Measurements from ENCODE around the gene SIMC1. TPM values are rescaled to one million over a fixed set of nuclear protein-coding genes. Genes with fewer than 3 reads are reported as not detected.
"Not testable (repeated sequence)": the region's sequence is repeated elsewhere in the genome, so short reads cannot be mapped to it uniquely, and the experiment has no call there.

Gene SIMC1
- total RNA-seq, 1 experiment from 2014 or later: 19.7 TPM

- CTCF ChIA-PET: no interaction called here
- Histone ChIP-seq H3K27me3 (ENCODE audit: insufficient read depth, low read length) (no peaks in the 10 kb centered on the region), H3K79me2 (ENCODE audit: insufficient read depth, low read length) (no peaks in the 10 kb centered on the region), H2AFZ (ENCODE audit: low read depth, low read length, poor library complexity, severe bottlenecking) (no peak overlapping the region), H4K20me1 (ENCODE audit: insufficient read depth) (no peaks in the 10 kb centered on the region), H3K4me3 (replicated peaks in 1 of 2; ENCODE audit: low read depth in 1 of 2, low read length in 2 of 2) (no peak overlapping the region), H3K36me3 (ENCODE audit: control insufficient read depth in 1 of 2, insufficient read depth in 2 of 2, low read length in 2 of 2) (no peaks in the 10 kb centered on the region), H3K9ac (ENCODE audit: low read length) (no peak overlapping the region), H3K9me3 (ENCODE audit: control insufficient read depth in 1 of 2, insufficient read depth in 1 of 2, low read depth in 1 of 2, low read length in 2 of 2) (no peaks in the 10 kb centered on the region), H3K9me2 (ENCODE audit: insufficient read depth) (no peaks in the 10 kb centered on the region), H3K27ac (ENCODE audit: low read depth, low read length) (no peak overlapping the region), H3K4me2 (ENCODE audit: low read length) (no peak overlapping the region), H3K4me1 (ENCODE audit: control insufficient read depth in 1 of 2, insufficient read depth in 2 of 2, low read length in 2 of 2) (no peaks in the 10 kb centered on the region)
- RAD21 ChIA-PET (ENCODE audit: low non-redundant PET in 1 of 2, low total read pairs in 2 of 2, uncharacterized antibody in 2 of 2, unreplicated experiment in 2 of 2): no interaction called here
- no TSS peak for BruUV-seq (replicated peaks)
- no peak for DNase-seq (ENCODE audit: low read depth, low spot score)
- no peak for ATAC-seq
- POLR2A ChIA-PET: no interaction called here
- intact Hi-C loops (cut with micrococcal nuclease): no loop called here
- TF ChIP-seq ELF1 (IDR thresholded peaks at IDR 0.05; ENCODE audit: borderline replicate concordance, low read depth) (no peak), TCF7L2 (IDR thresholded peaks at IDR 0.05; ENCODE audit: borderline replicate concordance, extremely low read depth, insufficient read depth, insufficient read length) (no peak), SP1 (IDR thresholded peaks at IDR 0.05; ENCODE audit: low read depth) (no peak), ZNF274 (IDR thresholded peaks at IDR 0.05; ENCODE audit: low read depth, low read length) (no peak), POLR2AphosphoS5 (IDR thresholded peaks at IDR 0.05; ENCODE audit: low read depth, low read length) (no peak), YY1 (IDR thresholded peaks at IDR 0.05; ENCODE audit: extremely low read depth, insufficient replicate concordance, low read depth, low read length) (no peak), EZH2phosphoT487 (IDR thresholded peaks at IDR 0.05; ENCODE audit: borderline replicate concordance) (no peak), EZH2 (IDR thresholded peaks at IDR 0.05) (no peak), ZFX (IDR thresholded peaks at IDR 0.05) (no peak), SIN3A (IDR thresholded peaks at IDR 0.05; ENCODE audit: low read depth) (no peak), JUND (IDR thresholded peaks at IDR 0.05) (no peak), RAD21 (IDR thresholded peaks at IDR 0.05; ENCODE audit: low read depth) (no peak)
- TF ChIP-seq, protein P1, sequence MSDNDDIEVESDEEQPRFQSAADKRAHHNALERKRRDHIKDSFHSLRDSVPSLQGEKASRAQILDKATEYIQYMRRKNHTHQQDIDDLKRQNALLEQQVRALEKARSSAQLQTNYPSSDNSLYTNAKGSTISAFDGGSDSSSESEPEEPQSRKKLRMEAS (IDR thresholded peaks at IDR 0.05): no peak
- TF ChIP-seq, protein P2, sequence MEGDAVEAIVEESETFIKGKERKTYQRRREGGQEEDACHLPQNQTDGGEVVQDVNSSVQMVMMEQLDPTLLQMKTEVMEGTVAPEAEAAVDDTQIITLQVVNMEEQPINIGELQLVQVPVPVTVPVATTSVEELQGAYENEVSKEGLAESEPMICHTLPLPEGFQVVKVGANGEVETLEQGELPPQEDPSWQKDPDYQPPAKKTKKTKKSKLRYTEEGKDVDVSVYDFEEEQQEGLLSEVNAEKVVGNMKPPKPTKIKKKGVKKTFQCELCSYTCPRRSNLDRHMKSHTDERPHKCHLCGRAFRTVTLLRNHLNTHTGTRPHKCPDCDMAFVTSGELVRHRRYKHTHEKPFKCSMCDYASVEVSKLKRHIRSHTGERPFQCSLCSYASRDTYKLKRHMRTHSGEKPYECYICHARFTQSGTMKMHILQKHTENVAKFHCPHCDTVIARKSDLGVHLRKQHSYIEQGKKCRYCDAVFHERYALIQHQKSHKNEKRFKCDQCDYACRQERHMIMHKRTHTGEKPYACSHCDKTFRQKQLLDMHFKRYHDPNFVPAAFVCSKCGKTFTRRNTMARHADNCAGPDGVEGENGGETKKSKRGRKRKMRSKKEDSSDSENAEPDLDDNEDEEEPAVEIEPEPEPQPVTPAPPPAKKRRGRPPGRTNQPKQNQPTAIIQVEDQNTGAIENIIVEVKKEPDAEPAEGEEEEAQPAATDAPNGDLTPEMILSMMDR (IDR thresholded peaks at IDR 0.05 in 2 of 3, conservative IDR thresholded peaks at IDR 0.05 in 1 of 3; ENCODE audit: borderline replicate concordance in 1 of 3, insufficient read depth in 1 of 3, low read depth in 2 of 3, low read length in 2 of 3): no peak
Observed at GRCh38 chr5:176192094-176192721, 46.0 kb upstream of the SIMC1 start.

DNA sequence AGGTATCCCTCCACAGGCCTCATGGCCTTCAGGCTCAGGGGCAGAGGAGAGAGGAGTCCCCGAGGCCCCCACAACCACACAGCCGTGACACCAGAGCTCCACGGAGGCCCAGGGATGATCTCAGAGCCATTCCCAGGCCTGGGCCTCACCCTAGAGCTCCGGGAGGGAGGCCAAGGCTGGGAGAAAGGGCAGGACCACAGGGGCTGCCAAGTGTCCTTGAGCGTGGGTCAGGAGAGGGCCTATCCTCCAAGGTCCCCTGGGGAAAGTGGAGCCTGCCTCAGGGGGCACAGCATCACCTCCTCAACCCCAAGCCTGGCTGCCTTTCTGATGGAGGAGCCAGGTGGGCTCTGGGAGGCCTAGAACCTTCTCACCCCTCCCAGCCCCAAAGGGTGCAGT is 45.5 kb upstream of the SIMC1 start:
- H3K4me2 ChIP-seq (ENCODE audit: low read length); ATAC-seq; H3K4me3 ChIP-seq (replicated peaks in 1 of 2; ENCODE audit: low read depth in 1 of 2, low read length in 2 of 2); H3K36me3 ChIP-seq (ENCODE audit: control insufficient read depth in 1 of 2, insufficient read depth in 2 of 2, low read length in 2 of 2); DNase-seq (ENCODE audit: low read depth, low spot score); POLR2A ChIA-PET; H3K79me2 ChIP-seq (ENCODE audit: insufficient read depth, low read length); intact Hi-C loops (cut with micrococcal nuclease); BruUV-seq (replicated peaks); H4K20me1 ChIP-seq (ENCODE audit: insufficient read depth); CTCF ChIA-PET; H2AFZ ChIP-seq (ENCODE audit: low read depth, low read length, poor library complexity, severe bottlenecking); H3K4me1 ChIP-seq (ENCODE audit: control insufficient read depth in 1 of 2, insufficient read depth in 2 of 2, low read length in 2 of 2); H3K9ac ChIP-seq (ENCODE audit: low read length); RAD21 ChIA-PET (ENCODE audit: low non-redundant PET in 1 of 2, low total read pairs in 2 of 2, uncharacterized antibody in 2 of 2, unreplicated experiment in 2 of 2); H3K9me2 ChIP-seq (ENCODE audit: insufficient read depth); H3K27me3 ChIP-seq (ENCODE audit: insufficient read depth, low read length); H3K9me3 ChIP-seq (ENCODE audit: control insufficient read depth in 1 of 2, insufficient read depth in 1 of 2, low read depth in 1 of 2, low read length in 2 of 2); H3K27ac ChIP-seq (ENCODE audit: low read depth, low read length): not testable (repeated sequence)

DNA sequence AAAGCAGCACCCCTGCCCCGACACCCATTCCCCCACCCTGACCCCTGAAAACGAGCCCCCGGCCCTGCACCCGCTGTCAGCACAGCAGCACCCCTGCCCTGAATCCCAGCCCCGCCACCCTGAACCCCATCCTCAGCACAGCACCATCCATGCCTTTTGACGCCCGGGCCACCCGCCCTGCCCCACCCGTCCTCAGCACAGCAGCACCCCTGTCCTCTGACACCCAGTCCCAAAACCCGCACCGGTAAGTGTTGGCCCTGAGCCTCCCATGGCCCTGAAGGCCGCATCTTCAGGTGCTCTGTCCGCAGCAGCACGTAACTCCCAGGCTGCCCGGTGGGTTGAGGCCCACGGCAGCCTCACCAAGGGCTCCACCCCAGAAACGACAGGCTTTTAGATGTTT is 44.6 kb upstream of the SIMC1 start:
- H3K4me2 ChIP-seq (ENCODE audit: low read length); DNase-seq (ENCODE audit: low read depth, low spot score); H3K79me2 ChIP-seq (ENCODE audit: insufficient read depth, low read length); CTCF ChIA-PET; H3K9me2 ChIP-seq (ENCODE audit: insufficient read depth); H3K27ac ChIP-seq (ENCODE audit: low read depth, low read length); H4K20me1 ChIP-seq (ENCODE audit: insufficient read depth); ATAC-seq; RAD21 ChIA-PET (ENCODE audit: low non-redundant PET in 1 of 2, low total read pairs in 2 of 2, uncharacterized antibody in 2 of 2, unreplicated experiment in 2 of 2); POLR2A ChIA-PET; H3K4me1 ChIP-seq (ENCODE audit: control insufficient read depth in 1 of 2, insufficient read depth in 2 of 2, low read length in 2 of 2); H3K9me3 ChIP-seq (ENCODE audit: control insufficient read depth in 1 of 2, insufficient read depth in 1 of 2, low read depth in 1 of 2, low read length in 2 of 2); intact Hi-C loops (cut with micrococcal nuclease); H3K4me3 ChIP-seq (replicated peaks in 1 of 2; ENCODE audit: low read depth in 1 of 2, low read length in 2 of 2); H3K9ac ChIP-seq (ENCODE audit: low read length); H3K27me3 ChIP-seq (ENCODE audit: insufficient read depth, low read length); H2AFZ ChIP-seq (ENCODE audit: low read depth, low read length, poor library complexity, severe bottlenecking); H3K36me3 ChIP-seq (ENCODE audit: control insufficient read depth in 1 of 2, insufficient read depth in 2 of 2, low read length in 2 of 2); BruUV-seq (replicated peaks): not testable (repeated sequence)
